Suprapubic skin (tissue), 4 donors: Measurements from ENCODE around the gene NFE2L1.

Experiments used
- CTCF ChIP-seq, 2 donors: fragments of 200-600 bp in 1 of 2; fragments of 450-650 bp in 1 of 2; sonication (generic) in 1 of 2; IDR thresholded peaks; one replicate each; pipeline ENCODE4 v1.5.1; 2016 to 2019; ENCODE audit warnings: antibody characterized with exemption in 2 of 2, mild to moderate bottlenecking in 1 of 2, moderate library complexity in 1 of 2
- EP300 ChIP-seq: sonication (generic); formaldehyde crosslinking; IDR thresholded peaks from one replicate; pipeline ENCODE4 v1.6.1; 2017; ENCODE audit warnings: antibody characterized with exemption
- POLR2A ChIP-seq, 2 donors: fragments of 450-650 bp; IDR thresholded peaks; one replicate each; pipeline ENCODE4 v1.6.1; 2017; ENCODE audit warnings: antibody characterized with exemption in 2 of 2, mild to moderate bottlenecking in 2 of 2, moderate library complexity in 2 of 2
- POLR2AphosphoS5 ChIP-seq, 3 donors: sonication (generic); formaldehyde crosslinking; IDR thresholded peaks; one replicate each; pipeline ENCODE4 v1.6.1; 2017; ENCODE audit warnings: antibody characterized with exemption in 3 of 3

GRCh38 chr17:48010193-48010592, 38.0 kb upstream of the NFE2L1 start:
- TF ChIP-seq CTCF (IDR thresholded peaks at IDR 0.05) (no peak), EP300 (no peak), POLR2A (IDR thresholded peaks at IDR 0.05) (no peak), POLR2AphosphoS5 (IDR thresholded peaks at IDR 0.05) (no peak)
